ENCODE data around the gene GLG1. TPM values are rescaled to one million over a fixed set of nuclear protein-coding genes. Genes with fewer than 3 reads are reported as not detected.
"Not testable (repeated sequence)": the region's sequence is repeated elsewhere in the genome, so short reads cannot be mapped to it uniquely, and the experiment has no call there.

The GLG1 gene
- total RNA-seq, 1 donor from 2014 or later, result 153 TPM

GRCh38 chr16:74521691-74522090 is 85.2 kb downstream of the GLG1 start:
- no peak for TF ChIP-seq CTCF (IDR thresholded peaks at IDR 0.05; ENCODE audit: unreplicated experiment)
- Mint-ChIP-seq H3K4me3 (ENCODE audit: unreplicated experiment) (no peak overlapping the region), H3K4me1 (ENCODE audit: unreplicated experiment) (no peaks in the 10 kb centered on the region), H3K36me3 (ENCODE audit: low read depth, unreplicated experiment) (peaks cover 18% of the 10 kb centered on the region), H3K27me3 (ENCODE audit: unreplicated experiment) (no peaks in the 10 kb centered on the region), H3K27ac (ENCODE audit: unreplicated experiment) (no peak overlapping the region), H3K9me3 (ENCODE audit: unreplicated experiment) (no peaks in the 10 kb centered on the region)
- no peak for DNase-seq (ENCODE audit: low spot score)

GRCh38 chr16:74518934-74519333 is 88.0 kb downstream of the GLG1 start:
- H3K27me3 Mint-ChIP-seq (ENCODE audit: unreplicated experiment); H3K36me3 Mint-ChIP-seq (ENCODE audit: low read depth, unreplicated experiment); DNase-seq (ENCODE audit: low spot score); H3K9me3 Mint-ChIP-seq (ENCODE audit: unreplicated experiment); H3K4me1 Mint-ChIP-seq (ENCODE audit: unreplicated experiment); H3K4me3 Mint-ChIP-seq (ENCODE audit: unreplicated experiment); H3K27ac Mint-ChIP-seq (ENCODE audit: unreplicated experiment): not testable (repeated sequence)

GRCh38 chr16:74511961-74512360 is 95.0 kb downstream of the GLG1 start:
- no peak for TF ChIP-seq CTCF (IDR thresholded peaks at IDR 0.05; ENCODE audit: unreplicated experiment)
- DNase-seq (ENCODE audit: low spot score), result no peak
- Mint-ChIP-seq H3K4me1 (ENCODE audit: unreplicated experiment) (peaks cover 13% of the 10 kb centered on the region), H3K36me3 (ENCODE audit: low read depth, unreplicated experiment) (peaks cover 13% of the 10 kb centered on the region), H3K27me3 (ENCODE audit: unreplicated experiment) (no peaks in the 10 kb centered on the region), H3K27ac (ENCODE audit: unreplicated experiment) (no peak overlapping the region), H3K4me3 (ENCODE audit: unreplicated experiment) (no peak overlapping the region), H3K9me3 (ENCODE audit: unreplicated experiment) (no peaks in the 10 kb centered on the region)

GRCh38 chr16:74505011-74505410 is 101.9 kb downstream of the GLG1 start:
- Mint-ChIP-seq H3K9me3 (ENCODE audit: unreplicated experiment) (no peaks in the 10 kb centered on the region), H3K4me3 (ENCODE audit: unreplicated experiment) (no peak overlapping the region), H3K4me1 (ENCODE audit: unreplicated experiment) (no peaks in the 10 kb centered on the region), H3K36me3 (ENCODE audit: low read depth, unreplicated experiment) (peaks cover 3% of the 10 kb centered on the region), H3K27ac (ENCODE audit: unreplicated experiment) (no peak overlapping the region), H3K27me3 (ENCODE audit: unreplicated experiment) (no peaks in the 10 kb centered on the region)
- TF ChIP-seq CTCF (IDR thresholded peaks at IDR 0.05; ENCODE audit: unreplicated experiment), result no peak
- no peak for DNase-seq (ENCODE audit: low spot score)

- Mint-ChIP-seq H3K36me3 (ENCODE audit: low read depth, unreplicated experiment) (peaks cover 3% of the 10 kb centered on the region), H3K27me3 (ENCODE audit: unreplicated experiment) (no peaks in the 10 kb centered on the region), H3K27ac (ENCODE audit: unreplicated experiment) (no peak overlapping the region), H3K4me3 (ENCODE audit: unreplicated experiment) (no peak overlapping the region), H3K9me3 (ENCODE audit: unreplicated experiment) (no peaks in the 10 kb centered on the region), H3K4me1 (ENCODE audit: unreplicated experiment) (no peaks in the 10 kb centered on the region)
- no peak for TF ChIP-seq CTCF (IDR thresholded peaks at IDR 0.05; ENCODE audit: unreplicated experiment)
- no peak for DNase-seq (ENCODE audit: low spot score)
Observed at GRCh38 chr16:74503412-74503811, 103.5 kb downstream of the GLG1 start.
